ENCODE measurements around the gene CAPN8. TPM values are rescaled to one million over a fixed set of nuclear protein-coding genes. Genes with fewer than 3 reads are reported as not detected.

Gene CAPN8
- total RNA-seq, 1 experiment from 2014 or later, result 94.7 TPM

- TF ChIP-seq EZH2 (IDR thresholded peaks at IDR 0.05; ENCODE audit: low read depth) (no peak), CTCF (conservative IDR thresholded peaks at IDR 0.05) (no peak)
- H3K79me2 ChIP-seq (ENCODE audit: low read depth), result no peaks in the 10 kb centered on the region
- intact Hi-C loops (cut with micrococcal nuclease; ENCODE audit: unreplicated experiment), result no loop called here
- H3K27me3 ChIP-seq (ENCODE audit: insufficient read depth, low read depth), result no peaks in the 10 kb centered on the region
- no peak for DNase-seq
- H3K36me3 ChIP-seq (ENCODE audit: low read depth), result peaks cover 5% of the 10 kb centered on the region; the same call in 1 of the 2 replicates
- ChIA-PET CTCF (no interaction called here), POLR2A (ENCODE audit: unreplicated experiment) (no interaction called here)
- no peak overlapping the region for H2AFZ ChIP-seq
- H3F3A ChIP-seq (ENCODE audit: insufficient read depth, low read depth), result peaks cover 12% of the 10 kb centered on the region; the same call in 1 of the 2 replicates
- H3K4me2 ChIP-seq, result no peak overlapping the region
- no TSS peak for BruUV-seq (replicated peaks)
- no peaks in the 10 kb centered on the region for H4K20me1 ChIP-seq (ENCODE audit: insufficient read depth)
- no peaks in the 10 kb centered on the region for H3K4me1 ChIP-seq (replicated peaks; ENCODE audit: insufficient read depth)
- no peaks in the 10 kb centered on the region for H3K9me2 ChIP-seq (ENCODE audit: insufficient read depth)
- H3K4me3 ChIP-seq, result no peak overlapping the region
- no peaks in the 10 kb centered on the region for H3K9me3 ChIP-seq (ENCODE audit: insufficient read depth, low read depth)
- no peak overlapping the region for H3K27ac ChIP-seq
These were observed 53.6 kb downstream of the CAPN8 start for GRCh38 chr1:223611936-223612335.

- H3K9me2 ChIP-seq (ENCODE audit: insufficient read depth), result no peaks in the 10 kb centered on the region
- H2AFZ ChIP-seq, result no peak overlapping the region
- intact Hi-C loops (cut with micrococcal nuclease; ENCODE audit: unreplicated experiment), result no loop called here
- no peaks in the 10 kb centered on the region for H3K9me3 ChIP-seq (ENCODE audit: insufficient read depth, low read depth)
- H3K27me3 ChIP-seq (ENCODE audit: insufficient read depth, low read depth), result no peaks in the 10 kb centered on the region
- no peaks in the 10 kb centered on the region for H3K4me1 ChIP-seq (replicated peaks; ENCODE audit: insufficient read depth)
- POLR2A ChIA-PET (ENCODE audit: unreplicated experiment), result no interaction called here
- H4K20me1 ChIP-seq (ENCODE audit: insufficient read depth), result no peaks in the 10 kb centered on the region
- DNase-seq, result no peak
- H3K4me3 ChIP-seq, result no peak overlapping the region
- TF ChIP-seq EZH2 (IDR thresholded peaks at IDR 0.05; ENCODE audit: low read depth) (no peak), CTCF (conservative IDR thresholded peaks at IDR 0.05) (no peak)
- no peaks in the 10 kb centered on the region for H3K79me2 ChIP-seq (ENCODE audit: low read depth)
- 0 out of 2 replicates have a peak, but pooled peaks cover 12% of the 10 kb centered on the region for H3F3A ChIP-seq (ENCODE audit: insufficient read depth, low read depth)
- BruUV-seq (replicated peaks), result no TSS peak
- CTCF ChIA-PET, result interaction anchor here (0.6 kb wide), 1 partner anchor 56 kb away, joined by 3 read pairs; the partner anchor contains the start of gene CAPN8
- peaks cover 5% of the 10 kb centered on the region; the same call in 1 of the 2 replicates for H3K36me3 ChIP-seq (ENCODE audit: low read depth)
- no peak overlapping the region for H3K27ac ChIP-seq
- no peak overlapping the region for H3K4me2 ChIP-seq
These were observed 55.5 kb downstream of the CAPN8 start for GRCh38 chr1:223609977-223610376.

- Histone ChIP-seq H3K9me2 (ENCODE audit: insufficient read depth) (no peaks in the 10 kb centered on the region), H3K36me3 (ENCODE audit: low read depth) (no peaks in the 10 kb centered on the region), H3F3A (ENCODE audit: insufficient read depth, low read depth) (0 out of 2 replicates have a peak, but pooled peaks cover 12% of the 10 kb centered on the region), H3K4me1 (replicated peaks; ENCODE audit: insufficient read depth) (no peaks in the 10 kb centered on the region), H3K4me2 (no peak overlapping the region), H3K27ac (no peak overlapping the region), H4K20me1 (ENCODE audit: insufficient read depth) (no peaks in the 10 kb centered on the region), H3K4me3 (no peak overlapping the region), H2AFZ (no peak overlapping the region), H3K79me2 (ENCODE audit: low read depth) (no peaks in the 10 kb centered on the region), H3K27me3 (ENCODE audit: insufficient read depth, low read depth) (no peaks in the 10 kb centered on the region), H3K9me3 (ENCODE audit: insufficient read depth, low read depth) (no peaks in the 10 kb centered on the region)
- intact Hi-C loops (cut with micrococcal nuclease; ENCODE audit: unreplicated experiment), result no loop called here
- no TSS peak for BruUV-seq (replicated peaks)
- no peak for DNase-seq
- POLR2A ChIA-PET (ENCODE audit: unreplicated experiment), result no interaction called here
- CTCF ChIA-PET, result interaction anchor here (0.6 kb wide), 1 partner anchor 54 kb away, joined by 3 read pairs; no protein-coding TSS in a partner anchor
- no peak for TF ChIP-seq EZH2 (IDR thresholded peaks at IDR 0.05; ENCODE audit: low read depth)
- no peak for TF ChIP-seq CTCF (conservative IDR thresholded peaks at IDR 0.05)
These were observed 56.4 kb downstream of the CAPN8 start for GRCh38 chr1:223609066-223609465.

Data from PC-9 (cell line).